ENCODE results near the gene SLBP.
"Not testable (repeated sequence)": the region's sequence is repeated elsewhere in the genome, so short reads cannot be mapped to it uniquely, and the experiment has no call there.

The SLBP gene

GRCh38 chr4:1711571-1712215, 426 bp downstream of the SLBP start:
- ChIA-PET POLR2A (interaction anchor here (1.0 to 5.5 kb wide), 9 partner anchors 9 to 209 kb away, joined by 3 to 80 read pairs (median 9); partner anchors contain the start of genes FGFR3, TACC3 and TMEM129), CTCF (interaction anchor here (1.6 to 2.0 kb wide), 2 partner anchors 18 kb away, joined by 5 to 10 read pairs; no protein-coding TSS in a partner anchor)
- no peak for TF ChIP-seq TARDBP (IDR thresholded peaks at IDR 0.05)
- no peak for TF ChIP-seq NFRKB (IDR thresholded peaks at IDR 0.05)
- no peak for TF ChIP-seq LEF1 (IDR thresholded peaks at IDR 0.05; ENCODE audit: borderline replicate concordance)
- no peak for TF ChIP-seq SUZ12 (IDR thresholded peaks at IDR 0.05)
- TF ChIP-seq L3MBTL2 (conservative IDR thresholded peaks at IDR 0.05): peak; percentile 17; the same call in 1 of the 2 replicates
- TF ChIP-seq FOXA1 (IDR thresholded peaks at IDR 0.05): no peak
- peak; percentile 31 for DNase-seq (ENCODE audit: extremely low spot score)

DNA sequence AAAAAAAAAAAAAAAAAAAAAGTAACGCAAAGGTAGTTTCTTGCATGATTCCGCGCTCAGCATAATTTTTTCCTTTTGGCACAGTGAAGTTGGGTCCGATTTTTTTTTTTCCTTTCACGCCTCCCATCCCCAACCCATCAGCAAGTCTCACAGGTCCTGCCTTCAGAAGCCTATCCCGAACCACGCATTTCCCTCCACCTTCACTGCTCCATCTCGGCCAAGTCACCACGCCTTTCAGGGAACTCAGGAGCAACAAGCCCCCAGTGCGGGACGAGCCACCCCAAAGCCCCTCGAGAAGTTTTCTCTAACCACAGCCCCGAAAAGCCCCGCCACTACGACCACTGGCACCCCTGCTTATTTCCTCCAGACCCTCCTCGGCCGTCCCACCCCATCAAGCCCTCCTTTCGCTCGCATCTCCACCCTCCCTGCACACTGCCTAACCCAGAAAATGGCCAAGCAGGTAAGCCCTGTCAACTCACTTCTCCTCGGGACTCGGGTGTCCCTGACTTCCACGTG, 1.0 kb downstream of the SLBP start:
- TF ChIP-seq FOXM1 (IDR thresholded peaks at IDR 0.05; ENCODE audit: borderline replicate concordance) (no peak), L3MBTL2 (conservative IDR thresholded peaks at IDR 0.05) (peak; percentile 47)
- CTCF ChIA-PET: interaction anchor here (1.6 to 2.0 kb wide), 2 partner anchors 18 to 19 kb away, joined by 5 to 10 read pairs; no protein-coding TSS in a partner anchor
- POLR2A ChIA-PET: interaction anchor here (1.6 to 5.5 kb wide), 4 partner anchors 10 to 18 kb away, joined by 11 to 80 read pairs (median 14); partner anchors contain the start of genes TACC3 and TMEM129
- DNase-seq (ENCODE audit: extremely low spot score): no peak

- no peak for DNase-seq (ENCODE audit: extremely low spot score)
- CTCF ChIA-PET: interaction anchor here (0.6 to 2.9 kb wide), 5 partner anchors 8 to 22 kb away, joined by 3 to 29 read pairs (median 3); no protein-coding TSS in a partner anchor
- TF ChIP-seq L3MBTL2 (conservative IDR thresholded peaks at IDR 0.05) (no peak), FOXM1 (IDR thresholded peaks at IDR 0.05; ENCODE audit: borderline replicate concordance) (no peak), ZNF384 (IDR thresholded peaks at IDR 0.05) (no peak), ELF4 (IDR thresholded peaks at IDR 0.05) (no peak), FOXK2 (IDR thresholded peaks at IDR 0.05) (no peak), BHLHE40 (IDR thresholded peaks at IDR 0.05; ENCODE audit: borderline replicate concordance) (no peak), FOXA1 (IDR thresholded peaks at IDR 0.05) (no peak), SUZ12 (IDR thresholded peaks at IDR 0.05) (no peak), CTBP1 (IDR thresholded peaks at IDR 0.05; ENCODE audit: borderline replicate concordance) (no peak), LEF1 (IDR thresholded peaks at IDR 0.05; ENCODE audit: borderline replicate concordance) (no peak), ARNT (IDR thresholded peaks at IDR 0.05) (no peak), NFRKB (IDR thresholded peaks at IDR 0.05) (no peak), HDGF (IDR thresholded peaks at IDR 0.05; ENCODE audit: borderline replicate concordance) (no peak), TARDBP (IDR thresholded peaks at IDR 0.05) (no peak), SP1 (IDR thresholded peaks at IDR 0.05) (no peak)
- TF ChIP-seq, protein P1, sequence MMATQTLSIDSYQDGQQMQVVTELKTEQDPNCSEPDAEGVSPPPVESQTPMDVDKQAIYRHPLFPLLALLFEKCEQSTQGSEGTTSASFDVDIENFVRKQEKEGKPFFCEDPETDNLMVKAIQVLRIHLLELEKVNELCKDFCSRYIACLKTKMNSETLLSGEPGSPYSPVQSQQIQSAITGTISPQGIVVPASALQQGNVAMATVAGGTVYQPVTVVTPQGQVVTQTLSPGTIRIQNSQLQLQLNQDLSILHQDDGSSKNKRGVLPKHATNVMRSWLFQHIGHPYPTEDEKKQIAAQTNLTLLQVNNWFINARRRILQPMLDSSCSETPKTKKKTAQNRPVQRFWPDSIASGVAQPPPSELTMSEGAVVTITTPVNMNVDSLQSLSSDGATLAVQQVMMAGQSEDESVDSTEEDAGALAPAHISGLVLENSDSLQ (IDR thresholded peaks at IDR 0.05): no peak
- POLR2A ChIA-PET: interaction anchor here (0.7 to 5.5 kb wide), 4 partner anchors 10 to 20 kb away, joined by 3 to 80 read pairs (median 4); partner anchors contain the start of genes TACC3 and TMEM129
Observed at GRCh38 chr4:1708581-1708980, 3.5 kb downstream of the SLBP start.

DNA sequence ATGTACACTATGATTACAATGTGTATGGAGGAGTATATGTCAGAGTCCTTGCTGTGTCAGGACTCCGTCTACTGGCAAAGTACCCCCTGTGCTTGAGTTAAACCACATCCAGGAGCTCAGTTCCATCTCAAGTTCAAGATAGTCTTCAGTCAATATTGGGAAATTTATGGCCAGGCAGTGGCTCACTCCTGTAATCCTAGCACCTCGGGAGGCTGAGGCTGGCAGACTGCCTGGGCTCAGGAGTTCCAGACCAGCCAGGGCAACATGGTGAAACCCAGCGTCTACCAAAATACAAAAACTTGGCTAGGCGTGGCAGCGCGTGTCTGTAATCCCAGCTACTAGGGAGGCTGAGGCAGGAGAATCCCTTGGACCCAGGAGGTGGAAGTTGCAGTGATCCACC, 5.8 kb downstream of the SLBP start:
- ChIA-PET CTCF (no interaction called here), POLR2A (interaction anchor here (1.3 kb wide), 2 partner anchors 13 to 14 kb away, joined by 3 to 4 read pairs; partner anchors contain the start of gene TMEM129)
- no peak for DNase-seq (ENCODE audit: extremely low spot score)
- TF ChIP-seq LEF1 (IDR thresholded peaks at IDR 0.05; ENCODE audit: borderline replicate concordance): no peak
- no peak for TF ChIP-seq FOXA1 (IDR thresholded peaks at IDR 0.05)
- no peak for TF ChIP-seq L3MBTL2 (conservative IDR thresholded peaks at IDR 0.05)
- TF ChIP-seq SUZ12 (IDR thresholded peaks at IDR 0.05): no peak
- no peak for TF ChIP-seq SP1 (IDR thresholded peaks at IDR 0.05)
- no peak for TF ChIP-seq ARNT (IDR thresholded peaks at IDR 0.05)
- no peak for TF ChIP-seq FOXK2 (IDR thresholded peaks at IDR 0.05)
- TF ChIP-seq HDGF (IDR thresholded peaks at IDR 0.05; ENCODE audit: borderline replicate concordance): no peak
- TF ChIP-seq TARDBP (IDR thresholded peaks at IDR 0.05): no peak
- no peak for TF ChIP-seq NFRKB (IDR thresholded peaks at IDR 0.05)
- no peak for TF ChIP-seq BHLHE40 (IDR thresholded peaks at IDR 0.05; ENCODE audit: borderline replicate concordance)
- TF ChIP-seq FOXM1 (IDR thresholded peaks at IDR 0.05; ENCODE audit: borderline replicate concordance): no peak
- TF ChIP-seq CTBP1 (IDR thresholded peaks at IDR 0.05; ENCODE audit: borderline replicate concordance): no peak
- TF ChIP-seq, protein P1 (IDR thresholded peaks at IDR 0.05): no peak
- no peak for TF ChIP-seq ELF4 (IDR thresholded peaks at IDR 0.05)
- no peak for TF ChIP-seq ZNF384 (IDR thresholded peaks at IDR 0.05)

- TF ChIP-seq FOXA1 (IDR thresholded peaks at IDR 0.05) (no peak), L3MBTL2 (conservative IDR thresholded peaks at IDR 0.05) (no peak)
- CTCF ChIA-PET: no interaction called here
- DNase-seq (ENCODE audit: extremely low spot score): no peak
- POLR2A ChIA-PET: interaction anchor here (1.3 kb wide), 2 partner anchors 12 to 15 kb away, joined by 3 to 4 read pairs; partner anchors contain the start of gene TMEM129
Observed at GRCh38 chr4:1705732-1706131, 6.4 kb downstream of the SLBP start.

DNA sequence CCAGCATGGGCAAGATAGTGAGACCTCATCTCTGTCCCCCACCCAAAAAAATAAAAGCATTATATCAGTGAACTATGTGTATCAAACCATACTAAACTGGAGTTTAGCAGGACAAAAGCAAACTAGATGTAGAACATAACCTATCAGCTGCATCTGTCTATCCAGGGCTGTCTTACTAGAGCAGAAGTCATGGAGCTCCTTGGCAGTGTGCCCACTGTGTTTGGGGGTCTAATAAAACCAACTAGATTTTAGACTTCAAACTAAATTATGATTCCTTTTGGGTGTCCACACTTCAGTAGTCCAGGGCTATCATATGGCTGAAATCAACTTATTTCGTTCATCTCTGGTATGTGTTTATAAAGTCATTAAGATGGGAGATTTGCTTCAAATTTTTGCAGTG, 8.3 kb downstream of the SLBP start:
- no peak for TF ChIP-seq ZNF384 (IDR thresholded peaks at IDR 0.05)
- no peak for TF ChIP-seq HDGF (IDR thresholded peaks at IDR 0.05; ENCODE audit: borderline replicate concordance)
- no peak for TF ChIP-seq FOXA1 (IDR thresholded peaks at IDR 0.05)
- TF ChIP-seq SUZ12 (IDR thresholded peaks at IDR 0.05): no peak
- no peak for TF ChIP-seq FOXK2 (IDR thresholded peaks at IDR 0.05)
- TF ChIP-seq L3MBTL2 (conservative IDR thresholded peaks at IDR 0.05): no peak
- TF ChIP-seq TARDBP (IDR thresholded peaks at IDR 0.05): no peak
- no peak for TF ChIP-seq ELF4 (IDR thresholded peaks at IDR 0.05)
- TF ChIP-seq CTBP1 (IDR thresholded peaks at IDR 0.05; ENCODE audit: borderline replicate concordance): no peak
- no peak for TF ChIP-seq SP1 (IDR thresholded peaks at IDR 0.05)
- TF ChIP-seq FOXM1 (IDR thresholded peaks at IDR 0.05; ENCODE audit: borderline replicate concordance): no peak
- no peak for TF ChIP-seq BHLHE40 (IDR thresholded peaks at IDR 0.05; ENCODE audit: borderline replicate concordance)
- TF ChIP-seq ARNT (IDR thresholded peaks at IDR 0.05): no peak
- no peak for TF ChIP-seq LEF1 (IDR thresholded peaks at IDR 0.05; ENCODE audit: borderline replicate concordance)
- TF ChIP-seq, protein P1 (IDR thresholded peaks at IDR 0.05): no peak
- TF ChIP-seq NFRKB (IDR thresholded peaks at IDR 0.05): no peak
- POLR2A ChIA-PET: interaction anchor here (0.8 to 2.7 kb wide), 4 partner anchors 8 to 17 kb away, joined by 3 to 7 read pairs (median 4); partner anchors contain the start of genes SLBP, TACC3 and TMEM129
- CTCF ChIA-PET: interaction anchor here (2.1 kb wide), 1 partner anchor 10 kb away, joined by 13 read pairs; no protein-coding TSS in a partner anchor
- no peak for DNase-seq (ENCODE audit: extremely low spot score)

DNA sequence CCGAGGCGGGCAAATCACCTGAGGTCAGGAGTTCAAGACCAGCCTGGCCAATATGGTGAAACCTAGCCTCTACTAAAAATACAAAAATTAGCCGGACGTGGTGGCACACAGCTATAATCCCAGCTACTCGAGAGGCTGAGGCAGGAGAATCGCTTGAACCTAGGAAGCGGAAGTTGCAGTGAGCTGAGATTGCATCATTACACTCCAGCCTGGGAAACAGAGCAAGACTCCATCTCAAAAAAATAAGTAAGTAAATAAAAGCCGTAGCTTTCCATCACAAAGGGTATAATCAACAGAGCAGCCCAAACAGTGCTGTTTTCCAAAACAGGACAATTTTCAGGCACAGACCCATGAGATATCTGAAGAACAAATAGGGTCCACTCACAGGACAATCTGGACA, 10.4 kb downstream of the SLBP start:
- ChIA-PET CTCF (interaction anchor here (0.6 to 1.2 kb wide), 2 partner anchors 9 to 25 kb away, joined by 3 to 4 read pairs; no protein-coding TSS in a partner anchor), POLR2A (interaction anchor here (2.7 to 3.1 kb wide), 2 partner anchors 8 to 20 kb away, joined by 7 to 20 read pairs; partner anchors contain the start of genes TACC3 and TMEM129)
- DNase-seq (ENCODE audit: extremely low spot score): not testable (repeated sequence)
